Measurements from ENCODE around the gene LEMD3. TPM values are rescaled to one million over a fixed set of nuclear protein-coding genes. Genes with fewer than 3 reads are reported as not detected.
A peak's percentile ranks its signal among the peaks of the same experiment; 100 is the strongest.

LEMD3 gene
- 37.6 to 44.4 TPM (median 39.3 TPM) in 3 replicates for total RNA-seq

- peaks cover 28% of the 10 kb centered on the region for H3K4me1 Mint-ChIP-seq
- peak; percentile 88 to 93 for DNase-seq (ENCODE audit: low spot score in 2 of 2, unreplicated experiment in 2 of 2)
- no peaks in the 10 kb centered on the region for H3K9me3 Mint-ChIP-seq
- peaks cover 2% of the 10 kb centered on the region for H3K27me3 Mint-ChIP-seq (ENCODE audit: low read depth)
- H3K27ac Mint-ChIP-seq, result peak within 1 kb of the TSS; percentile 100
- H3K36me3 Mint-ChIP-seq, result no peaks in the 10 kb centered on the region
- peak within 1 kb of the TSS; percentile 100 for H3K4me3 Mint-ChIP-seq
- TF ChIP-seq, protein P1, sequence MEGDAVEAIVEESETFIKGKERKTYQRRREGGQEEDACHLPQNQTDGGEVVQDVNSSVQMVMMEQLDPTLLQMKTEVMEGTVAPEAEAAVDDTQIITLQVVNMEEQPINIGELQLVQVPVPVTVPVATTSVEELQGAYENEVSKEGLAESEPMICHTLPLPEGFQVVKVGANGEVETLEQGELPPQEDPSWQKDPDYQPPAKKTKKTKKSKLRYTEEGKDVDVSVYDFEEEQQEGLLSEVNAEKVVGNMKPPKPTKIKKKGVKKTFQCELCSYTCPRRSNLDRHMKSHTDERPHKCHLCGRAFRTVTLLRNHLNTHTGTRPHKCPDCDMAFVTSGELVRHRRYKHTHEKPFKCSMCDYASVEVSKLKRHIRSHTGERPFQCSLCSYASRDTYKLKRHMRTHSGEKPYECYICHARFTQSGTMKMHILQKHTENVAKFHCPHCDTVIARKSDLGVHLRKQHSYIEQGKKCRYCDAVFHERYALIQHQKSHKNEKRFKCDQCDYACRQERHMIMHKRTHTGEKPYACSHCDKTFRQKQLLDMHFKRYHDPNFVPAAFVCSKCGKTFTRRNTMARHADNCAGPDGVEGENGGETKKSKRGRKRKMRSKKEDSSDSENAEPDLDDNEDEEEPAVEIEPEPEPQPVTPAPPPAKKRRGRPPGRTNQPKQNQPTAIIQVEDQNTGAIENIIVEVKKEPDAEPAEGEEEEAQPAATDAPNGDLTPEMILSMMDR (IDR thresholded peaks at IDR 0.05; ENCODE audit: unreplicated experiment), result no peak
These were observed at the start of gene LEMD3 for GRCh38 chr12:65169320-65170208. LEMD3 (plus strand) TSS chr12:65169583; CDS start chr12:65169597, 14 bp downstream.

DNA sequence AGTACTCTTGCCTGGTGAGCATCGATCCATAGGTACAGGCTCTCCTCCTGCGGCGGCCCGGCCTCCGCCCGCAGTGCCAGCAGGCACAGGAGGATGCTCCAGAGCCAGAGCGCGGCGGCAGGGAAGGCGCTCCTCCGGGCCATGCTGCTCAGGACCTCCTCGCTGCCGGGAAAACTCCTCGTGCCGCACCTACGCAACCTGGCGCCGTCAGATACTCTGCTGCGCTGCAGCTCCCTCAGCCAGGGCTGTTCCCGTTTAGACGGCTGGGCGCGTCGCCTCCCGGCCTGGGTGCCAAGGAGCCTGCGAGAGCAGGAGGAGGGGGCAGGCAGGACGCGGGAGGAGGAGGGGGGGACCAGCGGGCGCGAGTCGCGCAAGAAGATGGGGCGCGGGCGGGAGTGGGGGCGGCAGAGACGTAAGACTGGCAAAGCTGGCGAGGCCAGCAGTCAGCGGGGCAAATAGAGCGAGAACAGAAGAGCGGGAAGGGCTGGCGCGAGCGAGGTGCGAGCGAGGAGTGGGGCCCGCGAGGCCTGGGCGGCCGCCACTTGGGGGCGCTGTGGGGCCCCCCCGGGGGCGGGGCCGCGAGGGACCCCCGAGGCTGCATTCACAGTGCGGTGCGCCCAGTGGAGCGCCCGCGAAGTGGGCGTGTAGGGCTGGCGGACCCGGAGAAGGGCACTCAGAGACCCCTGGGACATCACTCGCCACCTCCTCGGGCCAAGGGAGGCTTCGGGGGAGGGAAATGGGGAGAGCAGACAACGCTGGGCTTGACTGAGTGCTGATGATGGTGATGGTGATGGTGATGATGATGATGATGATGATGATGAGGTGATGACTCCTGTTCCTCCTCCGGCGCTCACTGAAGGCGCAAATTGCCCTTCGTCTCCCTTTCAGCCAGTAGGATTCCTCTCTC lies 48.1 kb upstream of the LEMD3 start, which contains the start of gene WIF1:
TSS of gene WIF1 (minus strand) at position 257 of the 907 bp plus-strand sequence. CDS start at position 143, 114 bp downstream.
- H3K4me1 Mint-ChIP-seq, result peaks cover 7% of the 10 kb centered on the region
- H3K4me3 Mint-ChIP-seq, result peak within 1 kb of the TSS; percentile 63
- H3K36me3 Mint-ChIP-seq, result no peaks in the 10 kb centered on the region
- TF ChIP-seq, protein P1 (IDR thresholded peaks at IDR 0.05; ENCODE audit: unreplicated experiment), result peak; percentile 47
- H3K9me3 Mint-ChIP-seq, result no peaks in the 10 kb centered on the region
- peak within 1 kb of the TSS; percentile 21 for H3K27ac Mint-ChIP-seq
- peak; percentile 26 to 59 for DNase-seq (ENCODE audit: low spot score in 2 of 2, unreplicated experiment in 2 of 2)
- peaks cover 60% of the 10 kb centered on the region for H3K27me3 Mint-ChIP-seq (ENCODE audit: low read depth)

DNA sequence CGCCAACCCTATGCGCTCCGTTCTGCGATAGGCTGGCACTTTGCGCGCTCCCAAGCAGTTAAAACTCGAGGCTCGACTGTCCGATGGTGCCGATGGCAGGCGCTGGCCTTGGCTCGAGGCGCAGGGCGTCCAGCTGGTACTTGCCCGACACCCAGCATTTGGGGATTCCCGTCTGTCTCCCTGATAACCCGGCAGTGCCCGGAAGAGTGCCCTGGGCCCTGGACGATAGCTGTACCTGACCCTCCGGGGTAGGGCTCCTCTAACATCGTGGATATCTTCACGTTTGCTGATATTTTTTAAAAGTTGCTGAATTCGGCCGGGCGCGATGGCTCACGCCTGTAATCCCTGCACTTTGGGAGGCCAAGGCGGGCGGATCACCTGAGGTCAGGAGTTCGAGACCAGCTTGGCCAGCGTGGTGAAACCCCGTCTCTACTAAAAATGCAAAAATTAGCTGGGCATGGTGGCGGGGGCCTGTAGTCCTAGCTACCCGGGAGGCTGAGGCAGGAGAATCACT lies 47.4 kb upstream of the LEMD3 start:
- no peak overlapping the region for H3K27ac Mint-ChIP-seq
- peak overlapping the region; percentile 57 for H3K4me3 Mint-ChIP-seq
- H3K27me3 Mint-ChIP-seq (ENCODE audit: low read depth), result peaks cover 56% of the 10 kb centered on the region
- no peaks in the 10 kb centered on the region for H3K36me3 Mint-ChIP-seq
- TF ChIP-seq, protein P1 (IDR thresholded peaks at IDR 0.05; ENCODE audit: unreplicated experiment), result no peak
- peaks cover 7% of the 10 kb centered on the region for H3K4me1 Mint-ChIP-seq
- no peaks in the 10 kb centered on the region for H3K9me3 Mint-ChIP-seq
- no peak for DNase-seq (ENCODE audit: low spot score in 2 of 2, unreplicated experiment in 2 of 2)

GRCh38 chr12:65122703-65123102 lies 46.7 kb upstream of the LEMD3 start:
- Mint-ChIP-seq H3K36me3 (no peaks in the 10 kb centered on the region), H3K4me1 (peaks cover 7% of the 10 kb centered on the region), H3K27ac (no peak overlapping the region), H3K9me3 (no peaks in the 10 kb centered on the region), H3K4me3 (peak overlapping the region; percentile 26), H3K27me3 (ENCODE audit: low read depth) (peaks cover 49% of the 10 kb centered on the region)
- TF ChIP-seq, protein P1 (IDR thresholded peaks at IDR 0.05; ENCODE audit: unreplicated experiment), result no peak
- no peak for DNase-seq (ENCODE audit: low spot score in 2 of 2, unreplicated experiment in 2 of 2)

- no peak for DNase-seq (ENCODE audit: low spot score in 2 of 2, unreplicated experiment in 2 of 2)
- Mint-ChIP-seq H3K27me3 (ENCODE audit: low read depth) (peaks cover 43% of the 10 kb centered on the region), H3K27ac (no peak overlapping the region), H3K9me3 (no peaks in the 10 kb centered on the region), H3K4me1 (peaks cover 6% of the 10 kb centered on the region), H3K36me3 (no peaks in the 10 kb centered on the region), H3K4me3 (no peak overlapping the region)
- TF ChIP-seq, protein P1 (IDR thresholded peaks at IDR 0.05; ENCODE audit: unreplicated experiment), result peak; percentile 76
These were observed 45.8 kb upstream of the LEMD3 start for GRCh38 chr12:65123435-65124063.

Measured in mesothelial cell of epicardium (in vitro differentiated cells).